GM23248 (cell line): ENCODE data around the gene MYO16. TPM values are rescaled to one million over a fixed set of nuclear protein-coding genes. Genes with fewer than 3 reads are reported as not detected.

Experiments used
- DNase-seq: peaks from one replicate; pipeline ENCODE4 v3.0.0-alpha.2; 2015
- H2AFZ ChIP-seq: fragments of 200-600 bp; sonication (generic); 2 replicates; pipeline ENCODE4 v1.6.1; 2016; ENCODE audit warnings: antibody characterized with exemption
- H3F3A ChIP-seq: fragments of 200-600 bp; sonication (generic); 2 replicates; pipeline ENCODE4 v1.6.1; 2016; ENCODE audit warnings: mild to moderate bottlenecking, antibody characterized with exemption, mixed run types; ENCODE audit not compliant: insufficient read depth
- H3K27ac ChIP-seq: fragments of 200-600 bp; sonication (generic); 2 replicates; pipeline ENCODE4 v1.5.1; 2016; ENCODE audit warnings: mild to moderate bottlenecking
- H3K27me3 ChIP-seq: fragments of 200-600 bp; sonication (generic); replicated peaks from 2 replicates; pipeline ENCODE4 v1.6.1; 2016; ENCODE audit warnings: mild to moderate bottlenecking; ENCODE audit not compliant: insufficient read depth
- H3K36me3 ChIP-seq: fragments of 200-600 bp; sonication (generic); 2 replicates; pipeline ENCODE4 v1.6.1; 2016; ENCODE audit warnings: low read depth, mild to moderate bottlenecking
- H3K4me1 ChIP-seq: fragments of 200-600 bp; sonication (generic); 2 replicates; pipeline ENCODE4 v1.6.1; 2016; ENCODE audit warnings: mild to moderate bottlenecking; ENCODE audit not compliant: insufficient read depth
- H3K4me2 ChIP-seq: fragments of 200-600 bp; sonication (generic); one replicate; pipeline ENCODE4 v1.6.1; 2016; ENCODE audit warnings: mild to moderate bottlenecking; ENCODE audit not compliant: unreplicated experiment
- H3K4me3 ChIP-seq: fragments of 200-600 bp; sonication (generic); 2 replicates; pipeline ENCODE4 v1.5.1; 2016; ENCODE audit warnings: mild to moderate bottlenecking
- H3K79me2 ChIP-seq: fragments of 200-600 bp; sonication (generic); 2 replicates; pipeline ENCODE4 v1.6.1; 2016; ENCODE audit warnings: mild to moderate bottlenecking; ENCODE audit not compliant: insufficient read depth
- H3K9ac ChIP-seq: fragments of 200-600 bp; sonication (generic); 2 replicates; pipeline ENCODE4 v1.6.1; 2016; ENCODE audit warnings: mild to moderate bottlenecking
- H3K9me2 ChIP-seq: fragments of 200-600 bp; sonication (generic); 2 replicates; pipeline ENCODE4 v1.6.1; 2016; ENCODE audit warnings: mixed run types, mild to moderate bottlenecking, moderate library complexity; ENCODE audit not compliant: insufficient read depth
- H3K9me3 ChIP-seq: fragments of 200-600 bp; sonication (generic); one replicate; pipeline ENCODE4 v1.6.1; 2017; ENCODE audit warnings: low read depth
- H4K20me1 ChIP-seq: fragments of 200-600 bp; sonication (generic); 2 replicates; pipeline ENCODE4 v1.6.0; 2016; ENCODE audit not compliant: insufficient read depth
- EZH2 ChIP-seq: fragments of 200-600 bp; sonication (generic); IDR thresholded peaks from 2 replicates; pipeline ENCODE4 v1.6.1; 2018; ENCODE audit warnings: antibody characterized with exemption, mild to moderate bottlenecking; ENCODE audit not compliant: insufficient read depth, poor library complexity, severe bottlenecking
- EZH2phosphoT487 ChIP-seq: fragments of 200-600 bp; sonication (generic); IDR thresholded peaks from 2 replicates; pipeline ENCODE4 v1.6.1; 2018; ENCODE audit warnings: antibody characterized with exemption, moderate library complexity, mild to moderate bottlenecking, low read depth; ENCODE audit not compliant: insufficient read depth
- WGBS, 2 experiments: methylation state at CpG; one replicate each; pipeline ENCODE4 v1.1.6; 2015 to 2017; ENCODE audit warnings: low lambda C conversion rate in 2 of 2, low coverage in 1 of 2; ENCODE audit errors: missing lambda C conversion rate in 2 of 2; 5-methylcytosine and 5-hydroxymethylcytosine counted together
- in situ Hi-C: fragments of 300-500 bp; cut with MboI; formaldehyde crosslinking; loops from 2 replicates; pipeline ENCODE4 v1.15.0; 2020
- polyA plus RNA-seq: library from polyadenylated mRNA; unstranded; fragments of >200 nt; fragmentation: Nextera tagmentation; extraction: Ambion mirVana; gene quantifications from 2 replicates; pipeline ENCODE4 v1.2.1, GENCODE V29; 2016
- total RNA-seq: library from RNA; depleted of rRNA; stranded (reverse); fragments of >200 nt; shearing (Covaris generic); gene quantifications from 2 replicates; pipeline ENCODE4 v1.2.3, GENCODE V29; 2014

Gene MYO16
- total and polyA plus RNA-seq, 2 experiments from 2014 or later, result not detected

DNA sequence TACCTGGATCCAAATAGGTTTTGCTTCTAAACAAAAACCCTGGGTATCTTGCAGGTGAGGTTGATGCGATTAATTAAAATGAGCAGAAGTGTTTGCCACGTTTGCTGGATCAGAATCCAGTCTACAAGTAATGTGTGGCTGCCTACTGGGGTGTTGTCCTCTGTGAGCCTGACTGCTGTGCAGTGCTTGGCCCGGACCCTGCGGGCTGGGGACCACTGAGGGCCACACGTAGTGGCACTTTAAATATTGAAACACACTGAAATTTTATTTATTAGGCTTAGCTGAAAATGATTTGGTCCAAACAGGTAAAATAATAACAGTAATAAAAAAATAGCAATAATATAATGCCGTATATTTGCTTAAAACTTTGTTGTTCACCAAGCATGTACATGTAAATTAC is 338.0 kb downstream of the MYO16 start:
- no peak overlapping the region for H3K27ac ChIP-seq
- no peaks in the 10 kb centered on the region for H3K9me2 ChIP-seq
- no peak overlapping the region for H2AFZ ChIP-seq
- H3K79me2 ChIP-seq, result no peaks in the 10 kb centered on the region
- H3K36me3 ChIP-seq, result no peaks in the 10 kb centered on the region
- 75 to 77% methylated on average over 6 of the region's 6 CpGs for WGBS, 2 experiments
- no peak overlapping the region for H3K9ac ChIP-seq
- DNase-seq, result no peak
- in situ Hi-C loops, result no loop called here
- H3K4me2 ChIP-seq, result no peak overlapping the region
- H3F3A ChIP-seq, result peaks cover 10% of the 10 kb centered on the region
- H3K4me1 ChIP-seq, result peaks cover 18% of the 10 kb centered on the region
- TF ChIP-seq EZH2, result no peak
- TF ChIP-seq EZH2phosphoT487, result no peak
- H3K4me3 ChIP-seq, result no peak overlapping the region
- H4K20me1 ChIP-seq, result no peaks in the 10 kb centered on the region
- H3K9me3 ChIP-seq, result no peaks in the 10 kb centered on the region
- H3K27me3 ChIP-seq, result no peaks in the 10 kb centered on the region

DNA sequence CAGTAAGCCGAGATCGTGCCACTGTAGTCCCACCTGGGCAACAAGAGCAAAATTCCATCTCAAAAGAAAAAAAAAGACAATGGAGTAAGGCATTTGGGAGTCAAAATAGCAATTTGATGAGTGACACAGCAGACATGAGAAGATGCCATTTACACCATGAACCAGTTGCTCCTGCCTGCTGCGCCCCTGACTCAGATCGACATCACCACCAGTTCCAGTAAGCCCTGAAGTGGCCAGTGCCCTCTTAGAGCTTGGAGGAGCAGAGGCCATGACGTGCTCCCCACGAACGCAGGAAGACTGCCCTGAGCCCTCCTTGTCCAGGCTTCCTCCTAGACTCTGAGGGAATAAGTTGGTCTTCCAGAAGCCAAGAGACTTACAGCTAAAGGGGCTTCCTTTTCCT is 339.2 kb downstream of the MYO16 start:
- no peaks in the 10 kb centered on the region for H3K27me3 ChIP-seq
- no peaks in the 10 kb centered on the region for H3K36me3 ChIP-seq
- in situ Hi-C loops, result no loop called here
- no peaks in the 10 kb centered on the region for H3K79me2 ChIP-seq
- no peak overlapping the region for H3K4me2 ChIP-seq
- TF ChIP-seq EZH2phosphoT487 (no peak), EZH2 (no peak)
- H3K4me1 ChIP-seq, result peaks cover 16% of the 10 kb centered on the region
- no peak for DNase-seq
- no peak overlapping the region for H2AFZ ChIP-seq
- 91% methylated on average over 7 of the region's 7 CpGs for WGBS, 2 experiments
- H3K9ac ChIP-seq, result no peak overlapping the region
- no peaks in the 10 kb centered on the region for H3K9me2 ChIP-seq
- no peak overlapping the region for H3K27ac ChIP-seq
- no peaks in the 10 kb centered on the region for H4K20me1 ChIP-seq
- no peaks in the 10 kb centered on the region for H3K9me3 ChIP-seq
- H3K4me3 ChIP-seq, result no peak overlapping the region
- peaks cover 10% of the 10 kb centered on the region for H3F3A ChIP-seq

DNA sequence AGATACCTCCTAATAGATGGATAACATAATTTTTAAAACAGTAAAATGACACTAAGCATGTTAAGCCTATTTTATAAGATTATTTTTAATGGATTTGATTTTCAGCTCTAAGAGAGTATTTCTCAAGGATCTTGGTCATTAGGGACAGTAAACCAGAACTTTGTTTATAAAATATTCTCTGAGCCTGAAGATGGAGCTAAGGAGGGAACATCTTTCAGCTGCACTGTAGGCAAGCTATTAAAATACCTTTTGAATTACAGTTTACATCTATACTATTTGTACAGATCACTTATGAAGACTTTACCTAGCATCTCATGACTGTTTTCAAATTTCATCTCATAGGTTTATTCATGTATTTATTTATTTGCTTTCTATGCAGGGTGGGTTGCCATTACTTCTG is 345.3 kb downstream of the MYO16 start:
- H3K4me1 ChIP-seq, result no peaks in the 10 kb centered on the region
- no peak overlapping the region for H2AFZ ChIP-seq
- no peaks in the 10 kb centered on the region for H3K79me2 ChIP-seq
- no peaks in the 10 kb centered on the region for H3K36me3 ChIP-seq
- no peak overlapping the region for H3K4me2 ChIP-seq
- no peak for TF ChIP-seq EZH2
- no peak for TF ChIP-seq EZH2phosphoT487
- no peak overlapping the region for H3K4me3 ChIP-seq
- H3K9me3 ChIP-seq, result no peaks in the 10 kb centered on the region
- no peaks in the 10 kb centered on the region; the same call in 1 of the 2 replicates for H3K27me3 ChIP-seq
- H3K9me2 ChIP-seq, result no peaks in the 10 kb centered on the region
- no peak overlapping the region for H3K27ac ChIP-seq
- H3K9ac ChIP-seq, result no peak overlapping the region
- no peaks in the 10 kb centered on the region for H4K20me1 ChIP-seq
- in situ Hi-C loops, result no loop called here
- peak; percentile 9 for DNase-seq
- no peaks in the 10 kb centered on the region for H3F3A ChIP-seq

DNA sequence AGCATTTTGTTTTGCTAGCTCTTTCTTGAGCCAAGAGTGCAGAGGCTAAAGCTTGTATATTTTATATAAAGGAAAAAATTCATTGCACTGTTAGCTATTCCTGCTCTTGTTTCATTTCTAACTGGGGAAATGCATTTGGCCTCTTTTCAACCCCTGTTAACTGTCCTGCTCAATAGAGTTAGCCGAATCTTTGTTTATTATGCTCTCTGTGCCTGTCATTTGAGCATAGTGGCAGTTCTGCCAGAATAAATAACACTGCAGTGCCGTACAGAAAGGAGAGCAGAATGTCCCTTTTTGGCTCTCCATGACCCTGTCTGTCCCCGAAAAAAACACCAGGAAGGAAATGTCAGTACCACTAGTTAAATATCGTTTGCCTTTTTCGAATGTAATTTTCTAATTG is 350.8 kb downstream of the MYO16 start:
- H4K20me1 ChIP-seq, result no peaks in the 10 kb centered on the region
- no peak for DNase-seq
- 0 out of 2 replicates have a peak overlapping the region, but pooled peaks have one; percentile 1 for H2AFZ ChIP-seq
- no peak for TF ChIP-seq EZH2
- no peak for TF ChIP-seq EZH2phosphoT487
- H3K27me3 ChIP-seq, result no peaks in the 10 kb centered on the region; the same call in 1 of the 2 replicates
- H3F3A ChIP-seq, result no peaks in the 10 kb centered on the region
- no peak overlapping the region for H3K9ac ChIP-seq
- H3K4me2 ChIP-seq, result no peak overlapping the region
- in situ Hi-C loops, result no loop called here
- no peaks in the 10 kb centered on the region for H3K79me2 ChIP-seq
- no peaks in the 10 kb centered on the region for H3K36me3 ChIP-seq
- H3K9me3 ChIP-seq, result no peaks in the 10 kb centered on the region
- H3K9me2 ChIP-seq, result no peaks in the 10 kb centered on the region
- no peak overlapping the region for H3K27ac ChIP-seq
- WGBS, 2 experiments, result 31 to 33% methylated on average over 5 of the region's 5 CpGs
- H3K4me1 ChIP-seq, result no peaks in the 10 kb centered on the region
- H3K4me3 ChIP-seq, result no peak overlapping the region

DNA sequence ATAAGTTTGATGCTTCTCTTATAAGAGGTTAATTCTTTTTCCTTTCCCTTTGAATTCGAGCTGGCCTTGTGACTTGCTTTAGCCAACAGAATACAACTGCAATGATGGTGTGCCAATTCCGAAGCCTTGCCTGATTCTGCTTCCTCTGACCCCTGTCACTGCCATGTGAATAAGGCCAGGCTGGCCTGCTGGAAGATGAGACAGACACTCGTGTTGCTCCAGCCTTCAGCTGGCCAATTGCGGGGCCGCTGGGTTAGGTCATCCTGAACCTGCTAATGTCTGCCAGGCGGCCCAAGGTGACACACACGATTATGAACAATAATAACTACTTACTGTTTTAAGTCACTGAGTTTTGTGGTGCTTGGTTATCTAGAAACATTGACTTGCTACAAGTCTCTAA is 352.0 kb downstream of the MYO16 start:
- no peaks in the 10 kb centered on the region for H3K79me2 ChIP-seq
- no peaks in the 10 kb centered on the region; the same call in 1 of the 2 replicates for H3K27me3 ChIP-seq
- WGBS, 2 experiments, result 42 to 50% methylated on average over 7 of the region's 7 CpGs
- H3K36me3 ChIP-seq, result no peaks in the 10 kb centered on the region
- H3K4me1 ChIP-seq, result no peaks in the 10 kb centered on the region
- H3K9ac ChIP-seq, result no peak overlapping the region
- H3F3A ChIP-seq, result no peaks in the 10 kb centered on the region
- in situ Hi-C loops, result no loop called here
- no peak overlapping the region for H3K27ac ChIP-seq
- no peaks in the 10 kb centered on the region for H4K20me1 ChIP-seq
- DNase-seq, result no peak
- no peak for TF ChIP-seq EZH2
- TF ChIP-seq EZH2phosphoT487, result no peak
- no peaks in the 10 kb centered on the region for H3K9me2 ChIP-seq
- no peak overlapping the region for H3K4me2 ChIP-seq
- no peak overlapping the region for H3K4me3 ChIP-seq
- H2AFZ ChIP-seq, result no peak overlapping the region
- no peaks in the 10 kb centered on the region for H3K9me3 ChIP-seq
